ENCODE results near the gene SGF29.
"Not testable (repeated sequence)": the region's sequence is repeated elsewhere in the genome, so short reads cannot be mapped to it uniquely, and the experiment has no call there.

DNA sequence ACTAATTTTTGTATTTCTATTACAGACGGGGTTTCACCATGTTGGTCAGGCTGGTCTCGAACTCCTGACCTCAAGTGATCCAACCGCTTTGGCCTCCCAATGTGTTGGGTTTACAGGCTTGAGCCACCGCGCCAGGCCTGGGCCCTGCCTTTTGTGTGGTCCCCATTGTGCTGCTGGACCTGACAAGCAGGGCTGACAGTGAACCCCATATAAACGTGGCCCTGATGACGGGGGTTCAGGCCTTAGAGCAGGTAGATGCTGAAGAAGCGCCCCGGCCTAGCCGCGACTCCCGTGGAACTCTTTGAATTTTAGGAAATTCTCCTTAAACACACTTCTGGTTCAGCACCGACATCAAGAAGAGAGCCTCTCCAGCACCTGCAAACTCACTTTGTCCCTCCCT lies 47.9 kb downstream of the SGF29 start:
- TF ChIP-seq, protein P1, sequence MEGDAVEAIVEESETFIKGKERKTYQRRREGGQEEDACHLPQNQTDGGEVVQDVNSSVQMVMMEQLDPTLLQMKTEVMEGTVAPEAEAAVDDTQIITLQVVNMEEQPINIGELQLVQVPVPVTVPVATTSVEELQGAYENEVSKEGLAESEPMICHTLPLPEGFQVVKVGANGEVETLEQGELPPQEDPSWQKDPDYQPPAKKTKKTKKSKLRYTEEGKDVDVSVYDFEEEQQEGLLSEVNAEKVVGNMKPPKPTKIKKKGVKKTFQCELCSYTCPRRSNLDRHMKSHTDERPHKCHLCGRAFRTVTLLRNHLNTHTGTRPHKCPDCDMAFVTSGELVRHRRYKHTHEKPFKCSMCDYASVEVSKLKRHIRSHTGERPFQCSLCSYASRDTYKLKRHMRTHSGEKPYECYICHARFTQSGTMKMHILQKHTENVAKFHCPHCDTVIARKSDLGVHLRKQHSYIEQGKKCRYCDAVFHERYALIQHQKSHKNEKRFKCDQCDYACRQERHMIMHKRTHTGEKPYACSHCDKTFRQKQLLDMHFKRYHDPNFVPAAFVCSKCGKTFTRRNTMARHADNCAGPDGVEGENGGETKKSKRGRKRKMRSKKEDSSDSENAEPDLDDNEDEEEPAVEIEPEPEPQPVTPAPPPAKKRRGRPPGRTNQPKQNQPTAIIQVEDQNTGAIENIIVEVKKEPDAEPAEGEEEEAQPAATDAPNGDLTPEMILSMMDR (IDR thresholded peaks at IDR 0.05 in 2 of 3, conservative IDR thresholded peaks at IDR 0.05 in 1 of 3; ENCODE audit: insufficient read depth in 2 of 3, low read depth in 1 of 3, low read length in 3 of 3), result not testable (repeated sequence)
- not testable (repeated sequence) for TF ChIP-seq EZH2 (IDR thresholded peaks at IDR 0.05; ENCODE audit: borderline replicate concordance, low read depth, low read length)
